Smooth muscle cell (in vitro differentiated cells): ENCODE measurements around the gene TFRC. TPM values are rescaled to one million over a fixed set of nuclear protein-coding genes. Genes with fewer than 3 reads are reported as not detected.
A peak's percentile ranks its signal among the peaks of the same experiment; 100 is the strongest.

ENCODE experiments used
- DNase-seq: peaks from one replicate; lab custom pipeline; 2025; ENCODE audit not compliant: unreplicated experiment; lab: John Stamatoyannopoulos, UW
- H2AFZ ChIP-seq: fragments of 200-600 bp; sonication (generic); 2 replicates; pipeline ENCODE4 v1.6.0; 2016; ENCODE audit warnings: antibody characterized with exemption, low read depth, mild to moderate bottlenecking
- H3F3A ChIP-seq: fragments of 200-600 bp; sonication (generic); 2 replicates; pipeline ENCODE4 v1.6.0; 2017; ENCODE audit warnings: antibody characterized with exemption, low read depth
- H3K27ac ChIP-seq: fragments of 200-600 bp; sonication (generic); 2 replicates; pipeline ENCODE4 v1.5.1; 2016; ENCODE audit warnings: low read depth, mild to moderate bottlenecking
- H3K27me3 ChIP-seq: fragments of 200-600 bp; sonication (generic); 2 replicates; pipeline ENCODE4 v1.6.1; 2016; ENCODE audit warnings: low read depth, mild to moderate bottlenecking
- H3K36me3 ChIP-seq: fragments of 200-600 bp; sonication (generic); 2 replicates; pipeline ENCODE4 v1.5.1; 2016; ENCODE audit warnings: low read depth
- H3K4me1 ChIP-seq: fragments of 200-600 bp; sonication (generic); 2 replicates; pipeline ENCODE4 v1.5.1; 2016; ENCODE audit warnings: low read depth
- H3K4me2 ChIP-seq: fragments of 200-600 bp; sonication (generic); 2 replicates; pipeline ENCODE4 v1.6.0; 2016; ENCODE audit warnings: mild to moderate bottlenecking
- H3K4me3 ChIP-seq: fragments of 200-600 bp; sonication (generic); 2 replicates; pipeline ENCODE4 v1.5.1; 2016; ENCODE audit warnings: mild to moderate bottlenecking
- H3K79me2 ChIP-seq: fragments of 200-600 bp; sonication (generic); 2 replicates; pipeline ENCODE4 v1.6.0; 2016; ENCODE audit warnings: low read depth, mild to moderate bottlenecking
- H3K9ac ChIP-seq: fragments of 200-600 bp; sonication (generic); 2 replicates; pipeline ENCODE4 v1.6.0; 2016; ENCODE audit warnings: low read depth
- H3K9me3 ChIP-seq: fragments of 200-600 bp; sonication (generic); replicated peaks from 2 replicates; pipeline ENCODE4 v1.5.1; 2016; ENCODE audit warnings: low read depth
- H4K20me1 ChIP-seq: fragments of 200-600 bp; sonication (generic); 2 replicates; pipeline ENCODE4 v1.6.0; 2016; ENCODE audit warnings: low read depth
- WGBS: methylation state at CpG from one replicate; pipeline ENCODE4 v1.1.7; 2016; ENCODE audit warnings: low lambda C conversion rate; 5-methylcytosine and 5-hydroxymethylcytosine counted together
- polyA plus RNA-seq: library from polyadenylated mRNA; unstranded; fragments of >200 nt; fragmentation: Nextera tagmentation; extraction: Ambion mirVana; gene quantifications from 2 replicates; pipeline ENCODE4 v1.2.1, GENCODE V29; 2016
- total RNA-seq: library from RNA; depleted of rRNA; stranded (reverse); fragments of >200 nt; gene quantifications from 2 replicates; pipeline ENCODE4 v1.2.3, GENCODE V29; 2014
- TF ChIP-seq, protein P1 (sequence below): fragments of 200-600 bp; sonication (generic); IDR thresholded peaks from 2 replicates; pipeline ENCODE4 v1.5.1; 2017; ENCODE audit warnings: borderline replicate concordance, mild to moderate bottlenecking, antibody characterized with exemption; ENCODE audit not compliant: insufficient read depth, poor library complexity, severe bottlenecking

TFRC gene
- total and polyA plus RNA-seq, 2 experiments from 2014 or later, result 22.1 to 39.0 TPM

DNA sequence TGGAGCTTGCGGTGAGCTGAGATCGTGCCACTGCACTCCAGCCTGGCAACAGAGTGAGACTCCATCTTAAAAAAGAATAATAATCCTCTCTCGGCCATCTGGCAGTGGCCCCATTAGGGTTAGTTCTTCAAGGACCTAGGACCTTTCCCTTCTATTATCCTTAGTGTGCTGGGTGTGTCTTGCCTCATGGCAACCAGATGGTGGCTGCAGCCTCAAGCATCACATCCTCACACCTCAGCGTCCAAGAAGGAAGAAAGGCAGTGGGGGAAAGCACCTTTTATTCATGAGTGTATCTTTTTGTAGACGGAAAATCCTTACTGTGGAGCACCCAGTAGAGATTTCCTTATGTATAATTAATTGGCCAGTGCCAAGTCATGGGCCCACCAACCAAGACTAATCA is 42.7 kb upstream of the TFRC start:
- H3K4me1 ChIP-seq, result no peaks in the 10 kb centered on the region
- TF ChIP-seq, protein P1, sequence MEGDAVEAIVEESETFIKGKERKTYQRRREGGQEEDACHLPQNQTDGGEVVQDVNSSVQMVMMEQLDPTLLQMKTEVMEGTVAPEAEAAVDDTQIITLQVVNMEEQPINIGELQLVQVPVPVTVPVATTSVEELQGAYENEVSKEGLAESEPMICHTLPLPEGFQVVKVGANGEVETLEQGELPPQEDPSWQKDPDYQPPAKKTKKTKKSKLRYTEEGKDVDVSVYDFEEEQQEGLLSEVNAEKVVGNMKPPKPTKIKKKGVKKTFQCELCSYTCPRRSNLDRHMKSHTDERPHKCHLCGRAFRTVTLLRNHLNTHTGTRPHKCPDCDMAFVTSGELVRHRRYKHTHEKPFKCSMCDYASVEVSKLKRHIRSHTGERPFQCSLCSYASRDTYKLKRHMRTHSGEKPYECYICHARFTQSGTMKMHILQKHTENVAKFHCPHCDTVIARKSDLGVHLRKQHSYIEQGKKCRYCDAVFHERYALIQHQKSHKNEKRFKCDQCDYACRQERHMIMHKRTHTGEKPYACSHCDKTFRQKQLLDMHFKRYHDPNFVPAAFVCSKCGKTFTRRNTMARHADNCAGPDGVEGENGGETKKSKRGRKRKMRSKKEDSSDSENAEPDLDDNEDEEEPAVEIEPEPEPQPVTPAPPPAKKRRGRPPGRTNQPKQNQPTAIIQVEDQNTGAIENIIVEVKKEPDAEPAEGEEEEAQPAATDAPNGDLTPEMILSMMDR, result no peak
- H3K4me3 ChIP-seq, result no peak overlapping the region
- no peak overlapping the region for H3K27ac ChIP-seq
- H3K79me2 ChIP-seq, result no peaks in the 10 kb centered on the region
- H3K27me3 ChIP-seq, result no peaks in the 10 kb centered on the region
- no peak for DNase-seq
- no peaks in the 10 kb centered on the region for H4K20me1 ChIP-seq
- no peak overlapping the region for H2AFZ ChIP-seq
- 98% methylated on average over 5 of the region's 5 CpGs for WGBS
- peaks cover 5% of the 10 kb centered on the region for H3F3A ChIP-seq
- no peak overlapping the region for H3K9ac ChIP-seq
- no peak overlapping the region for H3K4me2 ChIP-seq
- no peaks in the 10 kb centered on the region for H3K36me3 ChIP-seq
- H3K9me3 ChIP-seq, result no peaks in the 10 kb centered on the region

DNA sequence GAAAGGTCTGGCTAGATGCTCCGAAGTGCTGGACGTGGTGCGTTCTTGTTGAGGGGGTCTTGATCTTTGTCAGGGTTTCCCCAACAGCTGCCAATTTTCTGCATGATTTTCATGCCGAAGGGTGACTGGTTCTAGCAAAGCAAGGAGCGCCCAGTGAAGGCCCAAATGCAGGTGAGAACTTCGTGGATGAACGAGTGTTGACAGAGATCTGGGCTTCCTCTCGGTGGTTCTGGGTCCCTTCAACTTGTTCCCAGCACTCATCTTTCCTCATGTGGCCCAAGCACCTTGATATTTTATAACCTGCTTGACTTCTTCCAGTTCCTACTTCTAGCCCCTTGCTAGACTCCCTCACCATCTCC is 40.8 kb upstream of the TFRC start:
- 92% methylated on average over 8 of the region's 8 CpGs for WGBS
- peak overlapping the region; percentile 76 for H3K27ac ChIP-seq

DNA sequence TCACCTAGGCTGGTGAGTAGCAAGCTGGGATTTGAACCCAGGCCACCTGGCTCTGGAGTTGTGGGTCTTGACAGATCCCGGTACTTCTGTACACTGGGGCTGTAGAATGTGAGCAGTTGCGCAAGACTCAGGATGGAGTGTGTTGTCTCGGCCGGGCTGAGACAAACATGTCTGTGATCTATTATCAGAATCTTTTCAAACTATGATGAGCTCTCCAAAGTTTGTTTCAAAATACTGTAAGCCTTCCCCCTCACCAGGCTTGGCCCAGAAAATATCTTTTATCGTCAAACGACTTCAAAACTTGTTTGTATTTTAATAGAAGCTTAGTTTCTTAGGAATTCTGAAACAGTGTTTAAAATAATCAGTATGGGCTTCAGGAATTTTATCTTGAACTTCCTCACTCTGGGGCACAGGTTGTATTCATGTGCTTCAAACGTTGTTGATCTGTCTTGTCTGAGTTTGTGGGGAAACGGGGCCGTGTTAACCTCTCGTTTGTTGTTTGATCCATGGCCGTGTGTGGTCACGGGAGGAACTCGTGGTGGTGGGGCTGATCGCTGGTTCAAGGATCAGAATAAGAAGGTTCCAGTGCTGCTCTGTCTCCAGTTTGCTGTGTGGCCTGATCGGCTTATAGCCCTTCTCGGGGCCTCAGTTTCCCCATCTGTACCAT is 40.3 kb upstream of the TFRC start:
- 64% methylated on average over 16 of the region's 16 CpGs for WGBS
- Histone ChIP-seq H3K9ac (no peak overlapping the region), H3K36me3 (no peaks in the 10 kb centered on the region), H3K79me2 (no peaks in the 10 kb centered on the region), H3K4me3 (no peak overlapping the region), H3F3A (peaks cover 5% of the 10 kb centered on the region), H4K20me1 (no peaks in the 10 kb centered on the region), H3K4me2 (no peak overlapping the region), H3K27me3 (no peaks in the 10 kb centered on the region), H3K4me1 (no peaks in the 10 kb centered on the region), H3K9me3 (no peaks in the 10 kb centered on the region), H3K27ac (peak overlapping the region; percentile 76), H2AFZ (no peak overlapping the region)
- DNase-seq, result no peak
- TF ChIP-seq, protein P1, result no peak

More for the DNA sequence above, 40.8 kb upstream of the TFRC start:
- Histone ChIP-seq H3K9ac (no peak overlapping the region), H4K20me1 (no peaks in the 10 kb centered on the region), H3K27me3 (no peaks in the 10 kb centered on the region), H3K4me2 (peak overlapping the region; percentile 58), H2AFZ (no peak overlapping the region), H3K36me3 (no peaks in the 10 kb centered on the region), H3K9me3 (no peaks in the 10 kb centered on the region), H3K4me3 (no peak overlapping the region), H3F3A (peaks cover 5% of the 10 kb centered on the region), H3K4me1 (no peaks in the 10 kb centered on the region), H3K79me2 (no peaks in the 10 kb centered on the region)
- no peak for DNase-seq
- TF ChIP-seq, protein P1, result no peak

DNA sequence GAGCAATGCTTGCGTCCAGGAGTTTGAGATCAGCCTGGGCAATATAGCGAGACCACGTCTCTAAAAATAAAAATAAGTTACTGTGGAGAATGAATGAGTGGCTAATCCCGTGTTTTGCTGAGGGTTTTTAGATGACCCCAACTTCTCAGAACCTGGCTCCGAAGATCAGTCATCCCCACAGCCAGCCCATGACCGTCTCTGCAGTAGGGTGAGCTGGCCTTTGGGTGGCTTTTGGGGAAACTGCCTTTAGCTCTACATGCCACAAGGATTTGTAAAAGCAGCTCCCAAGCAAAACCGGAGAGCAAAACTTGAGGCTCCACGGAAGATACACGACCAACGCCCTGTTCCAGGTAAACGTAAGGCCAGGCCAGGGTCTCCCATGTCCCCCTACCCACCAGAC is 39.2 kb upstream of the TFRC start:
- Histone ChIP-seq H3K9ac (no peak overlapping the region), H3K27ac (no peak overlapping the region), H3K27me3 (no peaks in the 10 kb centered on the region), H3K4me1 (no peaks in the 10 kb centered on the region), H3K36me3 (no peaks in the 10 kb centered on the region), H4K20me1 (no peaks in the 10 kb centered on the region), H3K9me3 (no peaks in the 10 kb centered on the region), H2AFZ (no peak overlapping the region), H3K4me2 (no peak overlapping the region), H3K79me2 (no peaks in the 10 kb centered on the region), H3F3A (peaks cover 5% of the 10 kb centered on the region), H3K4me3 (no peak overlapping the region)
- TF ChIP-seq, protein P1, result no peak
- DNase-seq, result no peak
- WGBS, result 93% methylated on average over 11 of the region's 11 CpGs
